Mesothelial cell of epicardium (in vitro differentiated cells): ENCODE measurements around the gene SECTM1. TPM values are rescaled to one million over a fixed set of nuclear protein-coding genes. Genes with fewer than 3 reads are reported as not detected.
A peak's percentile ranks its signal among the peaks of the same experiment; 100 is the strongest.

ENCODE experiments used
- DNase-seq, 2 experiments: peaks; one replicate each; pipeline ENCODE4 v3.0.0; 2021; ENCODE audit warnings: low spot score in 2 of 2; ENCODE audit not compliant: unreplicated experiment in 2 of 2
- H3K27ac Mint-ChIP-seq: 2 replicates; pipeline ENCODE4 v1.8.0; 2021; ENCODE audit warnings: mixed read lengths
- H3K27me3 Mint-ChIP-seq: 2 replicates; pipeline ENCODE4 v1.8.0; 2021; ENCODE audit warnings: low read depth, mixed read lengths
- H3K36me3 Mint-ChIP-seq: 2 replicates; pipeline ENCODE4 v1.8.0; 2021; ENCODE audit warnings: mixed read lengths
- H3K4me1 Mint-ChIP-seq: 2 replicates; pipeline ENCODE4 v1.8.0; 2021; ENCODE audit warnings: mixed read lengths
- H3K4me3 Mint-ChIP-seq: 2 replicates; pipeline ENCODE4 v1.8.0; 2021; ENCODE audit warnings: mild to moderate bottlenecking, moderate library complexity, mixed read lengths
- H3K9me3 Mint-ChIP-seq: 2 replicates; pipeline ENCODE4 v1.8.0; 2021; ENCODE audit warnings: mixed read lengths
- total RNA-seq: library from RNA; stranded (reverse); gene quantifications from 3 replicates; pipeline ENCODE4 v1.2.1, GENCODE V29; 2021
- TF ChIP-seq, protein P1 (sequence below): fragments of 200-600 bp; sonication (generic); IDR thresholded peaks from one replicate; pipeline ENCODE4 v1.5.0; 2021; ENCODE audit warnings: antibody characterized with exemption; ENCODE audit not compliant: unreplicated experiment

The SECTM1 gene
- total RNA-seq, 1 donor from 2014 or later: 7.0 TPM

DNA sequence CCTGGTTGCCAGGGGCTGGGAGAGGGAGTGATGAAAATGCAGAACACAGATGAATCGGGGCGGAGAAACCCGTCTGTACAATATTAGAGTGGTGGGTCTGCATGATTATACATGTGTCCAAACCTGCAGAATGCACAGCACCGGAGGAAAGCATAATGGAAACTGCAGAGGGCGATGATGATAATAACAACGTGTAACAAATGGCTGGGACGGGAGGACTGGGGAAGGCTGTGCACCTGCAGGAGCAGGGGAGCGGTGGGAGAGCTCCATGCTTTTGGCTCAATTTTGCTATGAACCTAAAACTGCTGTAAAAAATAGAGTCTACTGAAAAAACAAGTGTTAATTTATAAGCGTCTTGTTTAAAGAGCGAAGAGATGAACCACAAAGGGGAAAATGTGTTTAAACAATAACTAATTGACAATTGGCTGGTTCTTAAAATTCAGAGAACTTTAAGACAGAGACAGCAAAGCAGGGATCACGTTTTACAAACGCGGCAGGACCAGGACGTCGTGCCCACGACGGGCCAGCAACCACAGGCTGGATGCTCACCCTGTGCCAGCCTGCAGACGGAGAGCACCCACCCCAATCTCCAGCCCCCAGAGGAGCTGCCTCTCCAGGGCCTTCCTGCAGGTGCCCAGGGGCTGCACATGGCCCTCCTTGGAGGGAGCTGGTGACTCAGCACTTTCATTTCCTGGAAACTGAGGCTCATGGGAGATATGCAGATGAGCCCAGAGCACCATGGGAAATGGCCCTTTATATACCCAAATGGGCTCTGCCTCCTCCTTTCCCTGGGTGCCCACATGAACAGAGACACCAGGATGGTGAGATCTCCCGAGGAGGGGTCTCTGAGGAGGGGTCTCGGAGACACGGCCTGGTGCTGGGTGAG lies 25.1 kb upstream of the SECTM1 start, which contains the start of gene TEX19:
Gene TEX19, plus strand, starts transcription at position 783 of the 886 bp plus-strand sequence. CDS start 2,904 bp downstream, outside the sequence.
- no peak for DNase-seq
- Mint-ChIP-seq H3K27me3 (peaks cover 8% of the 10 kb centered on the region), H3K36me3 (no peaks in the 10 kb centered on the region), H3K4me3 (no peak within 1 kb of the TSS), H3K27ac (no peak within 1 kb of the TSS), H3K9me3 (no peaks in the 10 kb centered on the region), H3K4me1 (peaks cover 26% of the 10 kb centered on the region)
- TF ChIP-seq, protein P1, sequence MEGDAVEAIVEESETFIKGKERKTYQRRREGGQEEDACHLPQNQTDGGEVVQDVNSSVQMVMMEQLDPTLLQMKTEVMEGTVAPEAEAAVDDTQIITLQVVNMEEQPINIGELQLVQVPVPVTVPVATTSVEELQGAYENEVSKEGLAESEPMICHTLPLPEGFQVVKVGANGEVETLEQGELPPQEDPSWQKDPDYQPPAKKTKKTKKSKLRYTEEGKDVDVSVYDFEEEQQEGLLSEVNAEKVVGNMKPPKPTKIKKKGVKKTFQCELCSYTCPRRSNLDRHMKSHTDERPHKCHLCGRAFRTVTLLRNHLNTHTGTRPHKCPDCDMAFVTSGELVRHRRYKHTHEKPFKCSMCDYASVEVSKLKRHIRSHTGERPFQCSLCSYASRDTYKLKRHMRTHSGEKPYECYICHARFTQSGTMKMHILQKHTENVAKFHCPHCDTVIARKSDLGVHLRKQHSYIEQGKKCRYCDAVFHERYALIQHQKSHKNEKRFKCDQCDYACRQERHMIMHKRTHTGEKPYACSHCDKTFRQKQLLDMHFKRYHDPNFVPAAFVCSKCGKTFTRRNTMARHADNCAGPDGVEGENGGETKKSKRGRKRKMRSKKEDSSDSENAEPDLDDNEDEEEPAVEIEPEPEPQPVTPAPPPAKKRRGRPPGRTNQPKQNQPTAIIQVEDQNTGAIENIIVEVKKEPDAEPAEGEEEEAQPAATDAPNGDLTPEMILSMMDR: no peak

DNA sequence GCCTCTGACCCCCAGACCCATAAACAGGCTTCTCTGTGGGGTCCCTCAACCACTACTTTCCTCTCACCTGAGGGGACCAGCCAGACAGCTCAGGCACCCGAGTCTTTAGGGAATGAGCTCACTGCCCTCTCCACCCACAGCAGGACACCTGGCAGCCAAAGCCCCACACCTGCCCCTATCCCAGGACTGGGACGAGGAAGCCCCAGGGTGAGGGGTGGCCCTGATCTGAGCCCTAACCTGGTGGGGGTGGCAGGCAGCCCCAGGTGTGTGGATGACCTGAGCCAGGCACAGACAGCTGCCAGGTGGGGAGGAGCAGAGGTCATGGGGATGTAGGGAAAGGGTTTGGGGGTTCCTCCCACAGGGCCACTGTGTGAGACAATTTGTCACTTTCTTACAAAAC lies 23.8 kb upstream of the SECTM1 start:
- Mint-ChIP-seq H3K9me3 (no peaks in the 10 kb centered on the region), H3K36me3 (no peaks in the 10 kb centered on the region), H3K4me1 (peaks cover 26% of the 10 kb centered on the region), H3K27me3 (peaks cover 8% of the 10 kb centered on the region), H3K27ac (no peak overlapping the region), H3K4me3 (no peak overlapping the region)
- no peak for DNase-seq
- TF ChIP-seq, protein P1: no peak

DNA sequence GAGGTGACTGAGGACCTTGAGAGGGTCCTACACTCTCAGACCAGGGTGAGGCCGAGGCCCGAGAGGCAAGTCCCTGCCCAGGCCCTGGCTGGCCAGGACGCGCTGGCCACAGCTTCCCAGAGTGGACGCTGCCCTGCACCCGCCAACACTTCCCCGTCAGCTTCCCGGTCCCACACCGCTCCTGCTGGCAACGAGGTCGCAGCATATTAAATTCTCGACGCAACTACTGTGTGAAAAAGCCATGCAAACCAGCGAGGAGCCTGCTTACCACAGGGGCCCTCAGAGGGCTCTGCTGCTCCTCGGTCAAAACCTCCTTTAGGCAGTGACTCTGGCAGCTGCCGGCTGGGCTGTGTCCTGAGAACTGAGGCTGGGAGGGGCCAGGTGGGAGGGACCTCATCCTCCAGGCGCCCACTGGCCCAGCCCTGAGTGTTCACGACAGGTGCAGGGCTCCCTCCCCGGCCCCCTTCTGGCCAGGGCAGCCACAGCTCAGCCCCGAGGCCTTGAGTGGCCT lies 23.3 kb upstream of the SECTM1 start:
- TF ChIP-seq, protein P1: no peak
- Mint-ChIP-seq H3K36me3 (no peaks in the 10 kb centered on the region), H3K9me3 (no peaks in the 10 kb centered on the region), H3K4me3 (no peak overlapping the region), H3K27me3 (peaks cover 6% of the 10 kb centered on the region), H3K27ac (peak overlapping the region; percentile 47), H3K4me1 (peaks cover 28% of the 10 kb centered on the region)
- DNase-seq: no peak

DNA sequence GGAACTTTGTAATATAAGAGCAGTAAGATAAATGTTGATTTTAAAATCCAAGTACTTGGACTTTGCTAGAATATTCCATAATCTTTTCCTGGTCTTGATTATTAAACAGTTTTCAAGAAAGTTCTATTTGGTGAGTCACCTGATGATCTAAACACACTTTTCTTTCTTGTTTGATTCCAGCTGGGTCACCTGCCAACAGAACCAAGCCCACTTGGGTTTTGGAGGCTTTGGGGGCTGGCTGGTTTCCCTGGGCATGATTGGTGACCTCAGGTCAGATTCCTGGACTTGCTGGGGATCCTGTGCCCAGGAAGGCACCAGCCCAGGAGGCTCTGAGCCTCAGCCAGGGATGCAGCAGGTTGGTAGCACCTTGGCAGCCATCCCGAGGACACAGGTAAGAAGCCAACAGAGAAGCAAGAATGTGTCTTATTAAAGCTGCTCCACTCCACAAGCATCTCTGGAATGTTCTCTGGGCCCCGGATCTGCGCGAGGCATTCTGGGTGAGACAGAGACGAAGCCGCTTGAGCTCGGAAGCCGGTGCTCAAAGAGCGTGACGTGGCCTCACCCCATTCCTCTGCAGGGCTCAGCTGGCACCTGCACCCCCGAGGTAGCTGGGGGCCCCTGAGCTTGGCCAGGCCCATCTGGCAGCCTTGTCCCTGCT lies 22.3 kb upstream of the SECTM1 start:
- H3K36me3 Mint-ChIP-seq: no peaks in the 10 kb centered on the region
- peaks cover 29% of the 10 kb centered on the region for H3K4me1 Mint-ChIP-seq
- peak in 1 of 2 experiments; percentile 57 for DNase-seq
- H3K9me3 Mint-ChIP-seq: no peaks in the 10 kb centered on the region
- peaks cover 3% of the 10 kb centered on the region for H3K27me3 Mint-ChIP-seq
- H3K4me3 Mint-ChIP-seq: no peak overlapping the region
- TF ChIP-seq, protein P1: no peak
- H3K27ac Mint-ChIP-seq: peak overlapping the region; percentile 79

DNA sequence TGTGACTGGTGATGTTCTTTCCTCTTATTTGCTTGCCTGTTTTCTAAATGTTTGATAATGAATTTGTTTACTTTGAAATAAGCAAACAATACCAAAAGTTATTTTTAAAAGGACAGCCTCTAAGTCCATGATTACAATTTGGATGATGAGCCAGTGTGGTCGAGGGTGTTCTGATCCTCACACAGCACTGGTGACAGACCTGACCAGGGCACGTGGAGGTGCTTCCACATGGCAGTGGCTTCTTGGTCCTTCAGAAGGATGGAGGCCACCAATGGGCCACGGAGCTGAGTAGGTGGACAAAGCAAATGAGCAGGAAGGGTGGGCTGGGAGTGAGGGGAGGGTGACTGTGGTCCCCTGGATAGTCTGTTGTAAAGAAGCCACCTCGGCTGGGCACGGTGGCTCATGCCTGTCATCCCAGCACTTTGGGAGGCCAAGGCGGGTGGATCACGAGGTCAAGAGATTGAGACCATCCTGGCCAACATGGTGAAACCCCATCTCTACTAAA lies 21.3 kb upstream of the SECTM1 start:
- Mint-ChIP-seq H3K4me1 (peaks cover 29% of the 10 kb centered on the region), H3K9me3 (no peaks in the 10 kb centered on the region), H3K27ac (no peak overlapping the region), H3K4me3 (no peak overlapping the region), H3K36me3 (no peaks in the 10 kb centered on the region), H3K27me3 (peaks cover 3% of the 10 kb centered on the region)
- TF ChIP-seq, protein P1: no peak
- no peak for DNase-seq
